H9 (cell line): ENCODE measurements around the gene FBLN1. TPM values are rescaled to one million over a fixed set of nuclear protein-coding genes. Genes with fewer than 3 reads are reported as not detected.
A peak's percentile ranks its signal among the peaks of the same experiment; 100 is the strongest.

ENCODE experiments used
- DNase-seq: peaks from one replicate; pipeline ENCODE4 v3.0.0-alpha.2; 2017
- H2AFZ ChIP-seq: one replicate; pipeline ENCODE4 v1.6.1; 2013; ENCODE audit warnings: mild to moderate bottlenecking, low read length, control low read depth, moderate library complexity
- H2AK5ac ChIP-seq: 2 replicates; pipeline ENCODE4 v1.6.1; 2013; ENCODE audit warnings: low read length, control low read depth, mixed read lengths; ENCODE audit not compliant: insufficient read length
- H2BK120ac ChIP-seq: one replicate; pipeline ENCODE4 v1.6.1; 2013; ENCODE audit warnings: low read depth, mild to moderate bottlenecking, low read length, control low read depth, inconsistent platforms; ENCODE audit not compliant: poor library complexity, severe bottlenecking
- H2BK12ac ChIP-seq: 2 replicates; pipeline ENCODE4 v1.6.1; 2013; ENCODE audit warnings: low read length, control low read depth, mixed read lengths, low read depth; ENCODE audit not compliant: insufficient read length
- H2BK15ac ChIP-seq: 2 replicates; pipeline ENCODE4 v1.6.1; 2013; ENCODE audit warnings: low read depth, low read length, control low read depth
- H2BK20ac ChIP-seq: one replicate; pipeline ENCODE4 v1.6.1; 2013; ENCODE audit warnings: low read depth, mild to moderate bottlenecking, low read length, control low read depth, inconsistent platforms; ENCODE audit not compliant: poor library complexity, severe bottlenecking
- H2BK5ac ChIP-seq: 2 replicates; pipeline ENCODE4 v1.6.1; 2013; ENCODE audit warnings: low read length, control low read depth, mixed read lengths; ENCODE audit not compliant: insufficient read length
- H3K14ac ChIP-seq: 2 replicates; pipeline ENCODE4 v1.6.1; 2013; ENCODE audit warnings: low read length, control low read depth; ENCODE audit not compliant: insufficient read depth
- H3K18ac ChIP-seq: 2 replicates; pipeline ENCODE4 v1.6.1; 2013; ENCODE audit warnings: low read depth, mild to moderate bottlenecking, mixed read lengths, low read length, control low read depth; ENCODE audit not compliant: insufficient read length
- H3K23ac ChIP-seq: 2 replicates; pipeline ENCODE4 v1.6.1; 2013; ENCODE audit warnings: low read length, control low read depth, mixed read lengths, low read depth; ENCODE audit not compliant: insufficient read length
- H3K23me2 ChIP-seq: 2 replicates; pipeline ENCODE4 v1.6.1; 2013; ENCODE audit warnings: low read depth, mild to moderate bottlenecking, mixed read lengths, low read length, control low read depth; ENCODE audit not compliant: insufficient read length, poor library complexity, severe bottlenecking
- H3K27ac ChIP-seq: 2 replicates; pipeline ENCODE4 v1.5.1; 2013; ENCODE audit warnings: low read length, control low read depth, mixed read lengths, low read depth; ENCODE audit not compliant: insufficient read length
- H3K27me3 ChIP-seq: 2 replicates; pipeline ENCODE4 v1.6.1; 2013; ENCODE audit warnings: low read length, control low read depth, inconsistent platforms; ENCODE audit not compliant: insufficient read depth
- H3K4ac ChIP-seq: 2 replicates; pipeline ENCODE4 v1.6.1; 2013; ENCODE audit warnings: low read depth, mild to moderate bottlenecking, control low read depth, inconsistent platforms, low read length, moderate library complexity
- H3K4me1 ChIP-seq: 2 replicates; pipeline ENCODE4 v1.6.1; 2013; ENCODE audit warnings: low read length, control low read depth, inconsistent platforms; ENCODE audit not compliant: insufficient read depth
- H3K4me2 ChIP-seq: 2 replicates; pipeline ENCODE4 v1.6.1; 2013; ENCODE audit warnings: low read length, control low read depth, mixed read lengths; ENCODE audit not compliant: insufficient read length, insufficient read depth
- H3K56ac ChIP-seq: 2 replicates; pipeline ENCODE4 v1.6.1; 2013; ENCODE audit warnings: low read depth, mild to moderate bottlenecking, mixed read lengths, low read length, control low read depth; ENCODE audit not compliant: insufficient read length
- H3K79me1 ChIP-seq: 2 replicates; pipeline ENCODE4 v1.6.1; 2013; ENCODE audit warnings: low read depth, mild to moderate bottlenecking, moderate library complexity, low read length, control low read depth, inconsistent platforms; ENCODE audit not compliant: insufficient read depth, poor library complexity, severe bottlenecking
- H3K79me2 ChIP-seq: 2 replicates; pipeline ENCODE4 v1.6.1; 2013; ENCODE audit warnings: low read length, control low read depth, inconsistent platforms; ENCODE audit not compliant: insufficient read depth
- H3K9ac ChIP-seq: 2 replicates; pipeline ENCODE4 v1.6.1; 2013; ENCODE audit warnings: low read length, control low read depth, mixed read lengths; ENCODE audit not compliant: insufficient read length; ENCODE audit errors: extremely low read depth
- H3K9me3 ChIP-seq: one replicate; pipeline ENCODE4 v1.6.1; 2013; ENCODE audit warnings: low read depth, low read length, inconsistent platforms; ENCODE audit not compliant: control insufficient read depth
- H3T11ph ChIP-seq: one replicate; pipeline ENCODE4 v1.6.1; 2013; ENCODE audit warnings: mild to moderate bottlenecking, low read length, control low read depth, inconsistent platforms
- H4K20me1 ChIP-seq: one replicate; pipeline ENCODE4 v1.6.1; 2013; ENCODE audit not compliant: control insufficient read depth, insufficient read length, insufficient read depth
- H4K5ac ChIP-seq: 2 replicates; pipeline ENCODE4 v1.6.1; 2013; ENCODE audit warnings: low read depth, mild to moderate bottlenecking, mixed read lengths, low read length, control low read depth; ENCODE audit not compliant: insufficient read length
- H4K8ac ChIP-seq: replicated peaks from 2 replicates; pipeline ENCODE4 v1.6.1; 2013; ENCODE audit warnings: low read length, control low read depth, mixed read lengths, low read depth; ENCODE audit not compliant: insufficient read length
- H4K91ac ChIP-seq: 2 replicates; pipeline ENCODE4 v1.6.1; 2013; ENCODE audit warnings: low read depth, mild to moderate bottlenecking, moderate library complexity, mixed read lengths, low read length, control low read depth; ENCODE audit not compliant: insufficient read length
- H3K27ac Mint-ChIP-seq, 3 experiments: 2 replicates in 2 of 3; 3 replicates in 1 of 3; pipeline ENCODE4 v1.8.0; 2020 to 2021; ENCODE audit warnings: mixed read lengths in 3 of 3, mild to moderate bottlenecking in 1 of 3, moderate library complexity in 1 of 3
- H3K27me3 Mint-ChIP-seq: 2 replicates; pipeline ENCODE4 v1.8.0; 2021; ENCODE audit warnings: low read depth, mild to moderate bottlenecking, moderate library complexity, mixed read lengths
- H3K36me3 Mint-ChIP-seq, 3 experiments: 2 replicates in 2 of 3; 3 replicates in 1 of 3; pipeline ENCODE4 v1.8.0; 2020 to 2021; ENCODE audit warnings: low read depth in 3 of 3, mixed read lengths in 3 of 3; ENCODE audit not compliant: insufficient read depth in 1 of 3
- H3K4me1 Mint-ChIP-seq, 2 experiments: 2 replicates each; pipeline ENCODE4 v1.8.0; 2020; ENCODE audit warnings: mixed read lengths in 2 of 2
- H3K4me3 Mint-ChIP-seq, 2 experiments: 2 replicates in 1 of 2; 3 replicates in 1 of 2; pipeline ENCODE4 v1.8.0; 2020 to 2021; ENCODE audit warnings: mild to moderate bottlenecking in 2 of 2, mixed read lengths in 2 of 2, moderate library complexity in 1 of 2
- H3K9me3 Mint-ChIP-seq, 2 experiments: 2 replicates in 1 of 2; 3 replicates in 1 of 2; pipeline ENCODE4 v1.8.0; 2020; ENCODE audit warnings: mild to moderate bottlenecking in 2 of 2, mixed read lengths in 2 of 2, moderate library complexity in 1 of 2
- CTCF ChIP-seq: fragments of 200-600 bp; sonication (generic); conservative IDR thresholded peaks from 3 replicates; pipeline ENCODE4 v1.8.0; 2021; ENCODE audit warnings: antibody characterized with exemption, mild to moderate bottlenecking
- WGBS: extraction: QIAGEN DNeasy Blood & Tissue Kit; methylation state at CpG from one replicate; pipeline ENCODE4 v1.1.7; 2013; ENCODE audit warnings: missing lambda C conversion rate, low lambda C conversion rate, mixed read lengths; ENCODE audit not compliant: insufficient read length; ENCODE audit errors: extremely low coverage; 5-methylcytosine and 5-hydroxymethylcytosine counted together
- total RNA-seq: library from RNA; stranded (reverse); gene quantifications from 2 replicates; pipeline ENCODE4 v1.2.1, GENCODE V29; 2021

FBLN1 gene
- total RNA-seq, 1 experiment from 2014 or later: 140 TPM

- no peak for DNase-seq
- peaks cover 5% of the 10 kb centered on the region for H3K79me1 ChIP-seq
- no CpG with 5 or more reads among the region's 18 CpGs for WGBS
Observed at GRCh38 chr22:45516923-45517675, 14.4 kb downstream of the FBLN1 start.

More at GRCh38 chr22:45516923-45517675, 14.4 kb downstream of the FBLN1 start:
- H2BK5ac ChIP-seq: no peak overlapping the region
- no peak overlapping the region for H3K27ac ChIP-seq
- Mint-ChIP-seq H3K4me3 (no peak overlapping the region), H3K27me3 (no peaks in the 10 kb centered on the region), H3K27ac (peak overlapping the region in 1 of 3 experiments; percentile 76; a peak in 1 of 7 replicates), H3K36me3 (peaks cover 18 to 44% (median 33%) of the 10 kb centered on the region in 3 experiments), H3K9me3 (no peaks in the 10 kb centered on the region), H3K4me1 (peaks cover 42 to 48% of the 10 kb centered on the region in 2 experiments)
- no peak overlapping the region for H3K23ac ChIP-seq
- H3K18ac ChIP-seq: no peak overlapping the region
- H3K14ac ChIP-seq: no peak overlapping the region
- H3K56ac ChIP-seq: no peak overlapping the region
- no peak overlapping the region for H2AFZ ChIP-seq
- H3K4me2 ChIP-seq: no peak overlapping the region
- H3K4me1 ChIP-seq: peaks cover 3% of the 10 kb centered on the region; the same call in 1 of the 2 replicates
- no peaks in the 10 kb centered on the region for H3K23me2 ChIP-seq
- no peak overlapping the region for H3K4ac ChIP-seq
- no peak overlapping the region for H2BK120ac ChIP-seq
- H3K27me3 ChIP-seq: no peaks in the 10 kb centered on the region
- H2AK5ac ChIP-seq: no peak overlapping the region
- no peaks in the 10 kb centered on the region for H3K9me3 ChIP-seq
- no peak overlapping the region for H3T11ph ChIP-seq
- no peak overlapping the region for H4K8ac ChIP-seq
- no peaks in the 10 kb centered on the region; the same call in 1 of the 2 replicates for H3K79me2 ChIP-seq
- H3K9ac ChIP-seq: no peak overlapping the region
- H2BK20ac ChIP-seq: no peak overlapping the region
- H4K20me1 ChIP-seq: no peaks in the 10 kb centered on the region
- no peak overlapping the region for H2BK12ac ChIP-seq
- TF ChIP-seq CTCF: no peak
- no peak overlapping the region for H4K91ac ChIP-seq
- H2BK15ac ChIP-seq: no peak overlapping the region
- H4K5ac ChIP-seq: no peak overlapping the region
